ENCODE measurements around the gene MACO1.
"Not testable (repeated sequence)": the region's sequence is repeated elsewhere in the genome, so short reads cannot be mapped to it uniquely, and the experiment has no call there.

The MACO1 gene

GRCh38 chr1:25445993-25446538 is 15.4 kb downstream of the MACO1 start:
- DNase-seq (ENCODE audit: low read depth) = no peak
- H3K4me3 ChIP-seq (replicated peaks; ENCODE audit: low read depth, low read length) = no peak overlapping the region
- TF ChIP-seq CTCF (IDR thresholded peaks at IDR 0.05; ENCODE audit: low read length, missing control alignments) = no peak

GRCh38 chr1:25447547-25447946 is 16.9 kb downstream of the MACO1 start:
- no peak for TF ChIP-seq CTCF (IDR thresholded peaks at IDR 0.05; ENCODE audit: low read length, missing control alignments)
- no peak overlapping the region for H3K4me3 ChIP-seq (replicated peaks; ENCODE audit: low read depth, low read length)
- no peak for DNase-seq (ENCODE audit: low read depth)

GRCh38 chr1:25450891-25451290 is 20.2 kb downstream of the MACO1 start:
- no peak for DNase-seq (ENCODE audit: low read depth)
- H3K4me3 ChIP-seq (replicated peaks; ENCODE audit: low read depth, low read length) = no peak overlapping the region
- no peak for TF ChIP-seq CTCF (IDR thresholded peaks at IDR 0.05; ENCODE audit: low read length, missing control alignments)

- no peak for DNase-seq (ENCODE audit: low read depth)
- H3K4me3 ChIP-seq (replicated peaks; ENCODE audit: low read depth, low read length) = no peak overlapping the region
- no peak for TF ChIP-seq CTCF (IDR thresholded peaks at IDR 0.05; ENCODE audit: low read length, missing control alignments)
Observed at GRCh38 chr1:25451908-25452307, 21.2 kb downstream of the MACO1 start.

GRCh38 chr1:25456502-25456901 is 25.8 kb downstream of the MACO1 start:
- no peak for DNase-seq (ENCODE audit: low read depth)
- no peak overlapping the region for H3K4me3 ChIP-seq (replicated peaks; ENCODE audit: low read depth, low read length)
- no peak for TF ChIP-seq CTCF (IDR thresholded peaks at IDR 0.05; ENCODE audit: low read length, missing control alignments)

GRCh38 chr1:25458541-25459298 is 28.0 kb downstream of the MACO1 start:
- DNase-seq (ENCODE audit: low read depth) = no peak
- H3K4me3 ChIP-seq (replicated peaks; ENCODE audit: low read depth, low read length) = no peak overlapping the region
- no peak for TF ChIP-seq CTCF (IDR thresholded peaks at IDR 0.05; ENCODE audit: low read length, missing control alignments)

GRCh38 chr1:25460020-25460419 is 29.3 kb downstream of the MACO1 start:
- TF ChIP-seq CTCF (IDR thresholded peaks at IDR 0.05; ENCODE audit: low read length, missing control alignments) = no peak
- no peak for DNase-seq (ENCODE audit: low read depth)
- H3K4me3 ChIP-seq (replicated peaks; ENCODE audit: low read depth, low read length) = no peak overlapping the region

GRCh38 chr1:25460816-25461215 is 30.1 kb downstream of the MACO1 start:
- not testable (repeated sequence) for DNase-seq (ENCODE audit: low read depth)

More at GRCh38 chr1:25460816-25461215, 30.1 kb downstream of the MACO1 start:
- not testable (repeated sequence) for H3K4me3 ChIP-seq (replicated peaks; ENCODE audit: low read depth, low read length)

All from fibroblast of pulmonary artery (primary cell).